GM18502 (cell line): ENCODE data around the gene HSD11B1.
A peak's percentile ranks its signal among the peaks of the same experiment; 100 is the strongest.

Experiments
- ATAC-seq: cut with Tn5 transposase; IDR thresholded peaks from one replicate; pipeline ENCODE4 v1.9.1; 2021; ENCODE audit warnings: mild to moderate bottlenecking; ENCODE audit not compliant: unreplicated experiment, poor library complexity

Gene HSD11B1

DNA sequence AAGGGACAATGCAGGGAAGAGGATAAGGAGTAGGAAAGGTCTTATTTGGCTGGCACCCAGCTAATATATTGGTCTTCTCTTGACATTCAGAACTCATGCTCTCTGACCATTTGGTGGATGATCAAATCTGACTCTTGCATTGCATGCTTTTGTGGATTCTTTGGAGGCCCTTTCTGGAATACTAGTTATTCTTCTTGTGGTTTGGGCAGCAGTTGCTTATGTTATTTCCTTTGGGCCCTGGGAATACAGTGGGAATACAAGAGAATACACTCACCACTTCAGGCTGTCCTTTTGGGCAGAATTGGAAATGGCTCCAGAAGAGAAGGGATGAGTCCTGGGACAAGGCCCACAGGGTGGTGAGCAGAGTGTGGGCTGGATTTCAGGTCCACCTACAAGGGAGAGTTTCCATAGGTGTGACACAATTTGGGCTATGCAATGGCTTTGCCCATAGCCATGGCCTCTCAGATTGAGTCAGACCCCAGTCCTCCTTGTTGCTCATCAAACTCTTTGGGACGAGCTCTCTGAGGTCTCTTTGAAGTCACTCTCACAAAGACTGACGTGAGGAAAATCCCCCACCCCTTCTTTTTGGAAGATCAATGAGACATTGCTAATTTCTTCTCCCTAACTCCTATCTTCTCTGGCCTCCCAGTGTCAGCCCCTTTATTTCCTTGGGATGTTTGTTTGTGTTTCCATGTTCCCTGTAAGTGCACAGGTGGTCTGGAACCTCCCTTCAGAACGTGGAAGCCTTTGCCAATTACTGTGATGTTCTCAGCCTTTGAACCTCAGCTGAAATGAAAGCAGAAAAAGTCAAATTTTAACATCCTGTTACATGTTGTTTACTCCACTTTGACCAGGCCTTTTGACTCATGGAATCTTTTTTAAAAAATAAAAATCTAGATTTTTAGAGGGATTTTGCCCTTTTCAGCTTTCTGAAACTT is 19.4 kb downstream of the HSD11B1 start:
- ATAC-seq: no peak

DNA sequence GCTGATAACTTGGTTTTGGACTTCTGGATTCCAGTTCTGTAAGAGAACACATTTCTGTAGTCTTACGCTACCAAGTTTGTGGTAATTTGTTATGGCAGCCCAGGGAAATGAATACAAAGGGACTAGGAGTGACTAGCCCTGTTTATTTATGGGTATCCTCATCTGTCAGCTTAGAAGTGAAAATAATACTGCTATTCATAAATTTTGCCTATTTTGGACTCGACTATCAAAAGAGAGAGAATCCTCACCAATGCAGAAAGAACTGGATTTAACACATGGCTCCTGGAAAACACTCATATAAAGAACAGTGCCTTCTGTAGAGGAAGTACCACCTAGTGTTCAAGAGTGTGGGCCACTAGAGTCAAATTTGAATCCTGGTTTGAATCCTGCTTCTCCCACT is 22.6 kb downstream of the HSD11B1 start:
- ATAC-seq: no peak

DNA sequence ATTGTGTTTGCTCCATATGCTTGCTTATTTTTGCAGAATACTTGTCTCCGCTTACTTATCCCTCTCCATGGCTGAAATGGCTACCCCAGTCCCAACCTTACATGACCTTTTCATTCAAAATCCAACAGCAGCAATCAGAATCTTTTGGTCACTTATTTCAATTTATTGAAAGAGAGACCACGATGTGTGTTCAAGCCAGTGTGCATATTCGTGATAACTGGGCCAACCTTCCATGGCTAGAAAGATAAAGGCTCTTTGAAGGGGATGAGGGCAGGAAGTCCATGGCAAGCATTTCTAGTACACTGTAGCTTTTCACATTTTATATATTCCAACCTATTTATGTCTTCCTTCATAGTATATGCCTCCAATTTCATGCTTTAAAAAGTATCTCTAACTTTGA is 23.1 kb downstream of the HSD11B1 start:
- no peak for ATAC-seq

DNA sequence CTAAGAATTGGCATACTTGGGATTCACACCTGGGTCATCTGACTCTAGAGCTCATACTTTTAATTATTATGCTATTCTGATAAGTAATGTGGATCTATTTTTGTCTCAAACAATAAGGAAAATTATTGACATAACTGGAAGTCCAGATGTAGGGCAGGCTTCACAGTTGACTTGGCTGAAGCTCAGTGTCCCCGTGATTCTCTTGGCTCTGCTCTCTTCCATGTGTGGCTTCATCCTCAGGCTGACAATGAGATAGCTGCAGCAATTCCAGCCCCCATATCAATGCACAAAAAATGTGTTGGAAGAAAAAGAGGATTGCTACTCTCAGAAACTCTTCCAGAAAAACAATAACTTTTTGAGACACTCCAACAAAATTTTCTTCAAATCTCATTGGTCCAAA is 23.8 kb downstream of the HSD11B1 start:
- no peak for ATAC-seq

DNA sequence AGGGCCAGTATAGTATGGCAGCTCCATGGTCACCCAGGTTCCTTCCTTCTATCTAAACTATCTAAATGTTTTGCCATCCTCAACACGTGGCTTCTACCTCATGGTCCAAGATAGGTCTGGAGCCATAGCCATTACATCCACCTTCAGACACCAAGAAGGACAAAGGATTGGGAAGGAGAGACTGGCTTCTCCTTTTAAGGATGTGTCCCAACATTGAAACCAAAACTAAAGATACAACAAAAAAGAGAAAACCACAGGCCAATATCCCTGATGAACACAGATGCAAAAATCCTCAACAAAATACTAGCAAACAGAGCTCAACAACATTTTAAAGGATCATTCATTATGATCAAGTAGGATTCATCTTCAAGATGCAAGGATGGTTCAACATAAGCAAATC is 24.8 kb downstream of the HSD11B1 start:
- no peak for ATAC-seq

DNA sequence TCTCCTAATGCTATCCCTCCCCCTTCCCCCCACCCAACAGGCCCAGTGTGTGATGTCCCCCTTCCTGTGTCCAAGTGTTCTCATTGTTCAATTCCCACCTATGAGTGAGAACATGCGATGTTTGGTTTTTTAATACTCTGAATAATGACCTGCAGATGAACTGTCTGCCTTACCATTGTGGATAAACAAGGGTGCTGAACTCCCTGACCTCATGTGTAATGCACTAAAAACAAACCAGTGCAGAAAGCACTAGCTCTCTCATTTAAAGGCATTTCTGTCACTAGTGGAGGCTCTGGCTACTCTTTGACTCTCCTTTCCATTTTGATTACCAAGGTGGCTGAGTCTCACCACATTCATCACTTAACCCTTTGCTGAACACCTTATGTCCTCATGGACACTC is 28.1 kb downstream of the HSD11B1 start:
- ATAC-seq: no peak

DNA sequence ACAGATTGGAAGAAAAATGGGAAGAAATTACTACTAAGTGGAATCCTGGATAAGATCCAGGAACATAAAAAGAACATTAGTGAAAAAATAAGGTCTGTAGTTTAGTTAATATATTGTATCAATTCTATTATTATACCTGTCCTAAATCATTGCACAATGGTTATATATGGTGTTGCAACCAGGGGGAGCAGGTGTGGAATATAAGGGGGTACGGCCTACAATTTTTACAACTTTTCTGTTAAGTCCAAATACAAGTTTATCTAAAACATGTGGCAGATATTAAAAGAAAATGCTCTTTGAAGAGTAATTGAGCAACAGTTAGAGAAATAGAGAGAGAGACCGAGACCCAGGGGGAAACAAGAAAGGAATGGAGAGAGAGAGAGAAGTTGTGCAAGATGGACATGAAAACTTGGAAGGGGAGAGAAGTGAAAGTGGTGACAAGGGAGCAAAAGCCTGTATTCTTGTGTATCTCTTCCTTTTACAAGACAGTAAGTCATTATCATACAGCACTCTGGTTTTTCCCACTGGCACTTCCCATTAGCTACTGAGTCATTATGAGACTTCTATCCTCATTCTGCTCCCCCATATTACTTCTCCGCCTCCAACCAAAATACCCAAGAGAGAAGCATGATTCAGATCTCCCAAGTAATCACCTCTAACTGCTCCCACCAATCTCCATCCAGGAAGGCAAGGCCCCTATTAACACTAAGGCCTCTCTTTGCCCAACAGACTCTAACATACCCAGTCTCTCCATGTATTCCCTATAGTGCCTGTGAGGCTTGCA is 29.0 kb downstream of the HSD11B1 start:
- ATAC-seq: no peak

DNA sequence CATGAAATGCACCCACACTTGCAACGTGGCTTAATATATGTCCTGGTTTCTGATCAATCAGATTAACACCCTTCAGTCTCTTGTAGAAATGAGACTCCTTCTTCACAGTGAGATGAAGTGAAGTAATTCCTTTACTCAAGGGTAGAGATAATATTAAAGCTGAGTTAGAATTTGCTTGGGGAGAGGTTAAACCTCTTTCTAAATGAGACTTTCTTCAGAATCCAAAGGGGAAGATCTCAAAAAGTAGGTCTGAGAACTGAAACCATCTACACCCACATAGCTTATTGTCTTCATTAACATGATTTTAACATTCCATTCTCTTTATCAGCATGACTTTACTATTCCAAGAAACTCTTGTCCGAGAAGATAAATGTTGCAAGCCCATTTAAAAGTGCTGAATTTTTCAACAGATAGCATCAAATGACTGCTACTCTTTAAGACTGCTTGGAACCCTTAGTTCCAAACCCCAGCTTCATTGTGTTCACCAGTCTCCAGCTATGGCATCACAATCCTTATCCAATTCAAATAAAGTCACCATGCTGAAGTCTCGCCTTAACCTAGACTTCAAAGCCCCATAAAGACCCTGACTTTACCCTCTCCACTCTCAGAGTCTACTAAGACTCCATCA is 32.0 kb downstream of the HSD11B1 start:
- no peak for ATAC-seq

DNA sequence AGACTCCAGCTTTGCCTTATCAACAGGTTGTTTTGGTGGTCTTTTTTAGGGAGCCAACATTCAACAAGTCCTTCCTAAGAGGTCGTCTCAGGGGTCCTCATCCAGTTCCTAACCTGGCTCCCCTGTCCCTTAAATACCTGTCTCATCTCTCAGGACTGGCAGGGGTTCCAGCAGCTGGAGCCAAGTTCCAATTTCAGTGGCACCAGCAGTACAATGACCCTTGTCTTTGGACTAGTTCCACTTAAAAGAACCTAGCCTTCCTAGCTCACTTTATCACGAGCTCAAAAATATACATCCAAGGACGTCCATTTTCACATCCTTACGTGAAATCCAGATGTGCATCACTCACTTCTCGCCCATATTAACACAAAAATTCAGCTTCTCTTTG is 32.5 kb downstream of the HSD11B1 start:
- ATAC-seq: no peak

DNA sequence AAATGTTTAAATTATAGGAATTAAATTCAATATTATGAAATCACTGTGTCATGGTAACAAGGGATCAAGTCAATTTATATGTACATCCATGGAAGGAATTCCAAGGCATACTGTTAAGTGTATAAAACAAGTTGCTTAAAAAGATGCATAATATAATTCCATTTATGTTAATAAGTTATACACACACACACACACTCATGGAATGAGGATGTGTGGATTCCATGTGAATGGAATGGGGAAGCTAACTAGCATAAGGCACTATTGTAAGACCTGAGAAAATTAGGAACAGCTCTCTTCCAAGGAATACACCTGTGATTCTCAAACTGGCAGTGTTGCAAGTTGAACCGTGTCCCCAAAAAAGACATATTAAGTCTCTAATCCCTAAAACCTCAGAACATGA is 33.6 kb downstream of the HSD11B1 start:
- no peak for ATAC-seq

DNA sequence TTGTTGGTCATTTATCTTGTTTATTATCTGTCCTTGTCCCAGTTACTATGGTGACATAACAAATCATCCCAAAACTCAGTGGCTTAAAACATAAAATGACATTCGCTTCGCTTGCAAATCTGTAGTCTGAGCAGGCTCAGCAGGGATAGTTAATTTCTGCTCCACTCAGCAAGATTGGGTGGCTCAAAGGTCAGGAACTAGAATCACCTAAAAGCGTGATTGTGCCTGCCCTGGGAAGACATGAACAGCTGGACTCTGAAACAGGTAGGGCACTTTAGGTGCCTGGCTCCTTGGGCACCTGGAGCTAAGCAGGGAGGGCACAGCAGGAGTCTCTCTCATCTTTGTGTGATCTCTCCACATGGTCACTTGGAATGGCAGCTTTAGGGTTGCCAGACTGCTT is 36.5 kb downstream of the HSD11B1 start:
- ATAC-seq: no peak

DNA sequence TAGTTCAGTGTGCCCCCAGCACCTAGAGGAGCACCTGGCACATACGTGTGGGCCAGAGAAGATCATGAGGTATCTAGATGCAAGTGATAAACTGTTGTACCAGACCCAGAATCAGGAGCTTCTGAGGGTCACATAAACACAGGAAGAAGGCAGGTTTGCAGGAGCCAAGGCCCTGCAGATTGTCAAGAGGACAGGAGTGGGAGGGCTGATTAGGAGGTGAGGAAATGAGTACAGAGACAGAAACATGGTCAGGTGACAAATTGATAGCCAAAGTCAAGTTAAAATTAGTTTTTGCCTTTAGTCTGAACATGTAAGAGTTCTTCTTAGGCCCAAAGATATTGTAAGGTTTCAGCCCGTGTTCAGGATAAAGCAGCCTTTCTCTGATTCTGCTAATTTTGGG is 37.2 kb downstream of the HSD11B1 start:
- no peak for ATAC-seq

DNA sequence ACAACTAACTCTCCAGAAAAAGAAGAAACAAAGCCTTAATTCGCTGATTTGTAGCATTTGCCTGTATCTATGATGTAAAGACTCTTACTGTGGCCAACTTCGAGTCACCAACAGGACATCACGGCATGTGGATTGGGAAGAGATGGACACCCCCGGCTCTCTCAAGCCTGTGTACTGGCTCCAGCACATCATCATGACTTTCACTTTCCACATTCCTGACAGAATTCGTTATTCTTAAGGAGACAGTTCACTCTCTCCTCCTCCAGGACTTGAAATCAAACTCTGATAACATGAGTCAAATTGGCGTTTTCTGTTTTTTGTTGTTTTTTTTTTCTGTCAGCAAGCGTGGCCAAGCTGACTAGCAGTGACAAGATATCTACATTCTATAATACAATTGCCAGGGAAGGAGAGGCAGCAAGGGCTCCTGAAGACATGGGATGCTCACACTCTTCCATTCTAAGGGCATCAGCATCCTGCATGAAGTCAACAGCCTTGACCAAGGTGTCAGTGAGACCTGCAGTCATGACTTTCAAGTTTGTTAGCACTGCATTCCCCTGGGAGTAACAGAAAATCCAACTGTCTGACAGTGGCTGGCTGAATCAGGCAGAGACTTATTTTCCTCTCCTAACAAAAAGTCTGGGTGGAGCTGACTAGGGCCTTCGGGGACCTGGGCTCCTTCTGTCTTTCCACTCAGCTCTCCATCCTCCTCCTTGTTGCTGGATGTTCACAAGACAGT is 37.9 kb downstream of the HSD11B1 start:
- ATAC-seq: no peak

DNA sequence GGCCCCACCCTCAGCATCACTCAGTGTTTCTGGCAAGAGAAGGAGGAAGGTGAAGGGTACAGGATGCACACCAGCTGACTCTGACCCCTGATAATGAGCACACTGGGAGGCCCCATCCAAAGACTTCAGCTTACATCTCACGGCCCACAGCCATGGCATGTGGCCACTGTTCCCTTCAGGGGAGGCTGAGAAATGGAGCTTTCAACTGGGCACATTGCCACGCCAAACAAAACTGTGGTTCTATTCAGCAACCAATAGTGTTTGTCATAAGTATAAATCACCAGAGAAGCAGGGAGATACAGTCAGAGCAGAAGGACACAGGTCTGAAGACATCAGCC is 38.5 kb downstream of the HSD11B1 start:
- no peak for ATAC-seq

DNA sequence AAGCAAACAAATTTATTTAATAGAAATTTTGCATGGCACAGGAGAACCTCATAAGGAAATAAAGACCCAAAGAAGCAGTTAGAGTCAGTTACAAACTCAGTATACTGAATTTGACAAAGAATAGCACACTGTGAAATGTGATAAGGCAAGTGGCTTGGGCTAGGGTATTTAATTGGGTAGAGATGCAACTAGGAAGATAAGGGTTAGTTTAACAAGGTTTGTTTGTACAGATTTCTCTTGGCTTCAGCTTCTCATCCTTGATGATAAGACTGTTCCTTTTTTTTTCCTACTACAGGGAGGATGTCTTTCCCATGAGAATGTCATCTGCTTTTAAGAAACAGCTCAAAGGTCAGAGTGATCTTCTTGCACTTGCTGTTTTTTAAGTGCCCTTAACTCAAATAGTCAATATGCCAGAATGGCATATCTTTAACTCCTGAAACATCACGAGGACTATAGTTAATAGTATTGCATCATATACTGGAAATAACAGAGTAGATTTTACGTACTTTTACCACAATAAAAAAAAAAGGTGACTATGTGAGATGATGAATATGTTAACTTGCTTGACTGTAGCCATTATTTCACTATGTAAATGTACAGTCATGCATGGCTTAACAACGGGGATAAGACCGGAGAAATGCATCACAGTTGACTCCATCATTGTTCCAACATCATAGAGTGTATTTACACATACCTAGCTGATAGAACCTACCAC is 42.0 kb downstream of the HSD11B1 start:
- no peak for ATAC-seq

DNA sequence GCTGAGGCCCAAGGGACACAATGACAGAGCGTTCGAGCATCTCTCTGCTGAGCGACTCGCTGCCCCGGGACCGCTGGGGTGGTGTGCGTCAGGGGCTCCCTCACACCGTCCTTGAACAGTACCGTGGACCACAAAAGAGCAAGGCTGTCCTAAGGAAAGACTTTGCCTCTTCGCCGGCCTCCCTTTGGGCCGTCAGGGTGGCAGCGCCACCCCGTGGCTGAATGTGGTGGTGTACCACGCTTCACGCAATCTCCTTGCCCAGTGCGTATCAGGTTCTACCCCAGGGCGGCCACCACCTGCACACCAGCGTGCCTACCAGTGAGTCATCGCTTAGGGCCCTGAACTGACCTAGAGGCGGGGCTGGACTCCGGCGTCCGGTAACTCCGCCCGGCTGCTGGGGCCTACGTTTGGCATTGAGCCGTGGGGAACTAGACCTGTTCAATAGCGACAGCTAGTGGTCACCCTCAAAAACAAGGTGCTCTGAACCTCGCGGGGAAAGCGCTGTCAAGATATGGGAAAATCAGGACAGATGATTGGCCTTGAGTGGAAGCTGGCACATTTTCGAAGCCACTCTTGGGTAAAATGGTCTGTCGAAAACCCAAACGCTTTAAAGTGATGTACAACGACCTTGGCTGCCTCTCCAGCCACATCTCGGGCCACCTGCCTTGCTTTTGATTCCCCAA is 43.1 kb downstream of the HSD11B1 start:
- ATAC-seq: peak; percentile 74

DNA sequence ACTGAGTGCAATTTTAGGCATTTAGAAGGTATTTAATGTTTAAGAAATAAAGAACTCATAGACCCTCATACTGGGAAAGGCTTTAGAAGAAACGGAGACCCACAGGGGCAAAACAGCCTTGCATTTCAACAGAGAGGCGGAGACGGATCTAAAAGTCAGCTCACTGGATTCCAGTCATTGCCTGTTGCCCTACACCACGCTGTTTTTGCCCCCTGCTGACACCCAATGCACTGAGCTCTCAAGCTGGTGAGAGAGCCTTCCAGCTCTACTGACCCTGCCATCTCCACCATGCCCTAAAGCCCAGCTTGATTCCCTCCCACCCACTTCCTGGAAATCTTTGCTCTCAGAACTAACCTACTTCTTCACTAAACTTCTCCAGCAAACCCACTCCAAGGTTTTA is 44.0 kb downstream of the HSD11B1 start:
- ATAC-seq: no peak

DNA sequence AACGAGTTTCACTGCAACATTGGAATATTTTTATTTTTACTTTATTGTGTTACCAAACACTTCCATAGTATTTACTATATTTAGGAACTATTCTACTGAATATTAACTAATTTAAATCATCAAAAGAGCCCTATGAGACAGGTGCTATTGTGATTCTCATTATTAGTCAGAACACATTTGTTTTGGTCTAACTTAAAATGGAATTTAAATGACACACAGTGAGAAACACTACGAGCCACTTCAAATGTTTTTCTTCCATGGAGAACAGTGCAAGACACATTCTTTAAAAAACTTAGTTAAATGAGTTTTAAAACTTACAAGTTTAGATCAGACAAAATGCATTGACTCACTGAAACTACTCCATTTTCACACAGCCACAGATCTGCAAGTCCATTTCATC is 44.6 kb downstream of the HSD11B1 start:
- ATAC-seq: no peak

DNA sequence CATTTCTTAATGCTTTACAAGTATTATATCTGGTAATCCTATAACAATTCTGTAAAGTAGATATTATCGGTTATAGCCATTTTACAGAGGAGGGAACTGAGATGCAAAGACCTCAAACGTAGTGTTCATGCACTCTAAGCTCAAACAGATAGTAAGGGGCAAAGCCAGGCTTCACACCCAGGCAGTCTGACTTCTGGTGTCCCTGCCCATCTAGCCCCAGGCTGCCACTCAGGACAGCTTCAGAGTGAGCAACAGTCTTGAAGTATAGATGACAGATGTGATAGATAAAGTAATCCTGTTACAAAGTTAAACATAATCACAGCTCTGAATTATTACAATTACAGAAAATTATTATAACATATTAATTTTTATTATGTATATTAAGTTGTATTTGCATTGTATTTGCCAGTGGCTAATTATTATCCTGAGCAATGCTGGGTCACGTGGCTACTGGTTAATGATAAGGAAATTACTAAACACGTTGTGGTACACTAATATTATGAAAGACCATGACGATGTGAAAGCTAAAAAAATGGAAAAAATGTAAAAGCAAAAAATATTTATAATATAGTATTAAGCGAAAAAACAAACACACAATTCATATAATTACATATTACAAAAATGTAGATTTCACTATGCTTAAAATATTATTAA is 45.2 kb downstream of the HSD11B1 start:
- no peak for ATAC-seq
